ENCODE data around the gene SPARC.

SPARC gene

GRCh38 chr5:151696470-151697061, 9.9 kb upstream of the SPARC start:
- H3K27ac ChIP-seq (replicated peaks) = no peak overlapping the region
- no peak for DNase-seq (ENCODE audit: low read depth in 1 of 2, low spot score in 1 of 2)
- no peaks in the 10 kb centered on the region for H3K27me3 ChIP-seq (ENCODE audit: insufficient read depth, poor library complexity, severe bottlenecking)
- H3K4me3 ChIP-seq (replicated peaks; ENCODE audit: insufficient read depth, low read length) = no peak overlapping the region
- TF ChIP-seq SPI1 (IDR thresholded peaks at IDR 0.05; ENCODE audit: borderline replicate concordance, low read depth) = no peak
- no peak for TF ChIP-seq POLR2AphosphoS5 (IDR thresholded peaks at IDR 0.05; ENCODE audit: low read depth)
- TF ChIP-seq GABPA (IDR thresholded peaks at IDR 0.05; ENCODE audit: low read depth) = no peak
- TF ChIP-seq, protein P1, sequence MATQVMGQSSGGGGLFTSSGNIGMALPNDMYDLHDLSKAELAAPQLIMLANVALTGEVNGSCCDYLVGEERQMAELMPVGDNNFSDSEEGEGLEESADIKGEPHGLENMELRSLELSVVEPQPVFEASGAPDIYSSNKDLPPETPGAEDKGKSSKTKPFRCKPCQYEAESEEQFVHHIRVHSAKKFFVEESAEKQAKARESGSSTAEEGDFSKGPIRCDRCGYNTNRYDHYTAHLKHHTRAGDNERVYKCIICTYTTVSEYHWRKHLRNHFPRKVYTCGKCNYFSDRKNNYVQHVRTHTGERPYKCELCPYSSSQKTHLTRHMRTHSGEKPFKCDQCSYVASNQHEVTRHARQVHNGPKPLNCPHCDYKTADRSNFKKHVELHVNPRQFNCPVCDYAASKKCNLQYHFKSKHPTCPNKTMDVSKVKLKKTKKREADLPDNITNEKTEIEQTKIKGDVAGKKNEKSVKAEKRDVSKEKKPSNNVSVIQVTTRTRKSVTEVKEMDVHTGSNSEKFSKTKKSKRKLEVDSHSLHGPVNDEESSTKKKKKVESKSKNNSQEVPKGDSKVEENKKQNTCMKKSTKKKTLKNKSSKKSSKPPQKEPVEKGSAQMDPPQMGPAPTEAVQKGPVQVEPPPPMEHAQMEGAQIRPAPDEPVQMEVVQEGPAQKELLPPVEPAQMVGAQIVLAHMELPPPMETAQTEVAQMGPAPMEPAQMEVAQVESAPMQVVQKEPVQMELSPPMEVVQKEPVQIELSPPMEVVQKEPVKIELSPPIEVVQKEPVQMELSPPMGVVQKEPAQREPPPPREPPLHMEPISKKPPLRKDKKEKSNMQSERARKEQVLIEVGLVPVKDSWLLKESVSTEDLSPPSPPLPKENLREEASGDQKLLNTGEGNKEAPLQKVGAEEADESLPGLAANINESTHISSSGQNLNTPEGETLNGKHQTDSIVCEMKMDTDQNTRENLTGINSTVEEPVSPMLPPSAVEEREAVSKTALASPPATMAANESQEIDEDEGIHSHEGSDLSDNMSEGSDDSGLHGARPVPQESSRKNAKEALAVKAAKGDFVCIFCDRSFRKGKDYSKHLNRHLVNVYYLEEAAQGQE (IDR thresholded peaks at IDR 0.05; ENCODE audit: insufficient replicate concordance, low read depth) = no peak
- TF ChIP-seq, protein P2, sequence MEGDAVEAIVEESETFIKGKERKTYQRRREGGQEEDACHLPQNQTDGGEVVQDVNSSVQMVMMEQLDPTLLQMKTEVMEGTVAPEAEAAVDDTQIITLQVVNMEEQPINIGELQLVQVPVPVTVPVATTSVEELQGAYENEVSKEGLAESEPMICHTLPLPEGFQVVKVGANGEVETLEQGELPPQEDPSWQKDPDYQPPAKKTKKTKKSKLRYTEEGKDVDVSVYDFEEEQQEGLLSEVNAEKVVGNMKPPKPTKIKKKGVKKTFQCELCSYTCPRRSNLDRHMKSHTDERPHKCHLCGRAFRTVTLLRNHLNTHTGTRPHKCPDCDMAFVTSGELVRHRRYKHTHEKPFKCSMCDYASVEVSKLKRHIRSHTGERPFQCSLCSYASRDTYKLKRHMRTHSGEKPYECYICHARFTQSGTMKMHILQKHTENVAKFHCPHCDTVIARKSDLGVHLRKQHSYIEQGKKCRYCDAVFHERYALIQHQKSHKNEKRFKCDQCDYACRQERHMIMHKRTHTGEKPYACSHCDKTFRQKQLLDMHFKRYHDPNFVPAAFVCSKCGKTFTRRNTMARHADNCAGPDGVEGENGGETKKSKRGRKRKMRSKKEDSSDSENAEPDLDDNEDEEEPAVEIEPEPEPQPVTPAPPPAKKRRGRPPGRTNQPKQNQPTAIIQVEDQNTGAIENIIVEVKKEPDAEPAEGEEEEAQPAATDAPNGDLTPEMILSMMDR (IDR thresholded peaks at IDR 0.05; ENCODE audit: insufficient read depth, low read length) = no peak

DNA sequence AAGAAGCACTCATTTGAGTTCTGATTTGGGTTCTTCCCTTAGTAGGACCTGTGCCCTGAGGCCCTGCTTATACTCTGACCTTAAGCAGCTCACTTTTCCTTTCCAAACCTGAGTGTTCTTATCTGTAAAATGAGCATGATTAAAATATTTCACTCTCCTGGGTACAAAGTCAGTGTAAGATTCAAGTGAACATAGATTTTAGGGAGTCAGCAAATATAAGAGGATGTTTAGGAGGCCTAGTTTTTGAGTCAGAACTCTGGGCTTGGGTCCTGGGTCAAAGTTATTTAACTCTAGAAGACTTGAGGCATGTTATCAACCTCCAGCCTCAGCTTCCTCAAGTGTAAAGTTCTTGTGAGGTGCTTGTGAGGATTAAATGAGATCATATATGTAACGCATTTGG, 8.7 kb upstream of the SPARC start:
- TF ChIP-seq POLR2AphosphoS5 (IDR thresholded peaks at IDR 0.05; ENCODE audit: low read depth) = no peak
- TF ChIP-seq, protein P1 (IDR thresholded peaks at IDR 0.05; ENCODE audit: insufficient replicate concordance, low read depth) = no peak
- TF ChIP-seq SPI1 (IDR thresholded peaks at IDR 0.05; ENCODE audit: borderline replicate concordance, low read depth) = no peak
- TF ChIP-seq, protein P2 (IDR thresholded peaks at IDR 0.05; ENCODE audit: insufficient read depth, low read length) = no peak
- TF ChIP-seq GABPA (IDR thresholded peaks at IDR 0.05; ENCODE audit: low read depth) = no peak
- no peak overlapping the region for H3K27ac ChIP-seq (replicated peaks)
- H3K4me3 ChIP-seq (replicated peaks; ENCODE audit: insufficient read depth, low read length) = no peak overlapping the region
- no peaks in the 10 kb centered on the region for H3K27me3 ChIP-seq (ENCODE audit: insufficient read depth, poor library complexity, severe bottlenecking)
- no peak for DNase-seq (ENCODE audit: low read depth in 1 of 2, low spot score in 1 of 2)

DNA sequence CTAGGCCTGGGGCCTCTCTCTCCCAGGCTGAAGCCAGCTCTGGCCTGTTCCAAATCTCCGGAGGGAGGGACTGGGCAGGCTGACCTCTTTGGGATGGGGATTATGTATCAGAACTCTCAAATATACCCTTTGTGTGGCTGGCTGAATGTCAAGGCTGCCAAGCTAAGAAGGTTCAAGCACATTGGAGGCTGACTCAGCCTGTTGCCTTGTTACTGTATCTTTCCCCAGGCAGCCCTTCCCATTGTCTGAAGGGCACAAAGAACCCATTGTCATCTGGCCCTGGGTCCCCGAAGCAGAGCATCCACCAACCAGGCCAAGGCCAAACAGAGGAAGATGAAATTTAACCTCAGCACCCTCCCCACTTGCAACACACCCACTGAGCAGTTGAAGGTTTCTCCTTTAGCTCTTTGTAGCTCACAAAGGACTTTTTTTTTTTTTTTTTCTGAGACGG, 7.3 kb upstream of the SPARC start:
- DNase-seq (ENCODE audit: low read depth in 1 of 2, low spot score in 1 of 2) = no peak
- TF ChIP-seq GABPA (IDR thresholded peaks at IDR 0.05; ENCODE audit: low read depth) (no peak), POLR2AphosphoS5 (IDR thresholded peaks at IDR 0.05; ENCODE audit: low read depth) (no peak), SPI1 (IDR thresholded peaks at IDR 0.05; ENCODE audit: borderline replicate concordance, low read depth) (no peak)
- TF ChIP-seq, protein P2 (IDR thresholded peaks at IDR 0.05; ENCODE audit: insufficient read depth, low read length) = no peak
- TF ChIP-seq, protein P1 (IDR thresholded peaks at IDR 0.05; ENCODE audit: insufficient replicate concordance, low read depth) = no peak
- Histone ChIP-seq H3K4me3 (replicated peaks; ENCODE audit: insufficient read depth, low read length) (no peak overlapping the region), H3K27ac (replicated peaks) (no peak overlapping the region), H3K27me3 (ENCODE audit: insufficient read depth, poor library complexity, severe bottlenecking) (no peaks in the 10 kb centered on the region)

Measured in HL-60 (cell line).